ENCODE results near the gene SIT1.

Gene SIT1, protein sequence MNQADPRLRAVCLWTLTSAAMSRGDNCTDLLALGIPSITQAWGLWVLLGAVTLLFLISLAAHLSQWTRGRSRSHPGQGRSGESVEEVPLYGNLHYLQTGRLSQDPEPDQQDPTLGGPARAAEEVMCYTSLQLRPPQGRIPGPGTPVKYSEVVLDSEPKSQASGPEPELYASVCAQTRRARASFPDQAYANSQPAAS

DNA sequence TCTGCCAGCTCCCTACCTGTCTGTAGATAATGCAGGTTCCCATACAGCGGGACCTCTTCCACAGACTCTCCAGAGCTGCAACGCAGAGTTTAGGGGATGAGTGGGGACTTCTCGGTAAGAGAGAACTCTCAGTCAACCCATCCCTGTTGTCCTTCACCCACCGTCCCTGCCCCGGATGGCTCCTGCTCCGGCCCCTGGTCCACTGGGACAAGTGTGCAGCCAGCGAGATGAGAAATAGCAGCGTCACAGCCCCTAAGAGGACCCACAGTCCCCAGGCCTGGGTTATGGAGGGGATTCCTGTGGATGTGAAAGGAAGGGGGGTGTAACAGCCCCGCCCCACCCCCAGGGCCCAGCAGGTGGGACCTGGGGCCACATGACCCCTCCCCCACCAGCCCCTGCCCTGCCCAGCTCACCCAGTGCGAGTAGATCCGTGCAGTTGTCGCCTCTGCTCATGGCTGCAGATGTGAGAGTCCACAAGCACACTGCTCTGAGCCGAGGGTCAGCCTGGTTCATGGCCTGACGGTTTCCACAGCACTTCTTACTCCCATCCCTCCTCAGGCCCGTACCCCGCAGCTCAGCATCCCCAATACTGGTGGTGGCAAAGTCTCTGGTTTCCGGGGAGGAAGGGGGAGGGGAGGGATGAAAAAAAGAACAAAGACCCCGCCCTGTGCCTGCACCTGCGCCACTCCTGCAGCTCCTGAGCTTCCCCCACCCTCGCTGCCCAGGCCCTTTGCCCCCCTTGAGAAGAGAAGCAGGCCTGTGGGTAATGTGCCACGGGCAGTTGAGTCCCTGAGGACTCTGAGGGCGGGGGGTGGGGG is at the start of gene SIT1:
TSS of gene SIT1 (minus strand) at position 591 of the 818 bp plus-strand sequence. CDS start at position 513, 78 bp downstream.
- DNase-seq, result no peak

DNA sequence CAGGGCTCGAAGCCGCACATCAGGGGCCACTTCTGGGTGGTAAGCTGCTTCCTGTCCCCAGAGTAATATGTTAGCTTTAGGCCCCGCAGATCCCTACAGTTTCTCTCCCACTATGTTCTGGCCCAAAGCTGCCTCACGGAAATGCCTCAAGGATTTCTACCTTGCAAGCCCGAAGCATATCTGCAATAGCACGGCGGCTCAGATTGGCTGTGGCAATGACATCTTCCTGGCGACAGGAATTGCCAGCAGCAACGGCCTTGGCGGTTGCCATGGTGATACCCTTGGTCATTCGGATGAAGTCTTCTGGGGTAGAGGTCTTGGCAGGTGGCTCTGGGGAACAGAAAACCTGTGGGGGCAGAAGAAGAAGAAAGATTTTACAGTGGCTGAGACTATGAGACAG is 49.3 kb upstream of the SIT1 start:
- DNase-seq, result no peak

DNA sequence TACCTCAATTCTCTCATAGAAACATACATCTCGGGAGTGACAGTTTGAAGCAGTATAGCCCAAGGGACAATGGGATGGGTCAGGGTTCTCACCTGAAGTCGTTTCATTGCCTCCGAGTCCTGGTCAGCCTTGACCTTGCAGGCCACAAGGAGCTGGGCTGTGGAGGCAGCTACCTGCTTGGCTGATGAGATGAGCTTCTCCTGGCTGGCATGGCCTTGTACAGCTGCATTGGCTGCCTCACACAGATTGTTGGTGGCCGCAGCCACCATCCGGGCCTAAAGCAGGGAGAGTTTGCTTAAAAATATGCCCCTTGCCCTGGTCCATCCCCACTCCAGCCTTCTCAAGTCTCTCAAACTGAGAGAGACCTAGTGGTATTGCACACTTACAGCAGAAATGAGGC is 47.5 kb upstream of the SIT1 start:
- DNase-seq, result no peak

DNA sequence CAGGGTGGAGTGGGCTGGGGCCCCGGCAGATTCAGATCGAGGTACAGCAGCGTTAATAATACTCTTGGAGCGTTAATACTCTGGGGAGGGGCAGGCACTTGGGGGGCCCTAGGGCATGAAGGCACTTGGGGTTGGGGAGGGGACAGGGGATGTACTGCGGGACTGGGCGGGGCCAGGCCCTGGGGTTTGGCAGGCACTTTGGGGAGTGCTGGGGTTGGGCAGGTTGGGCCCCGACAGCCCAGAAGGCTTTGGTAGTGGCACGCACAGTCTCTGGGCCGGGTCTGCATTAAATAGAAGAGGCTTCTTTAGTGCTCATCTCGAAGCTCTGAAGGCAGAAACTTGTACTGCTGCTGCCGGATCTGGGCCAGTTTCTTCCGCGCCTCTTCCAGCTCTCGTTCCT is 46.8 kb upstream of the SIT1 start:
- no peak for DNase-seq

DNA sequence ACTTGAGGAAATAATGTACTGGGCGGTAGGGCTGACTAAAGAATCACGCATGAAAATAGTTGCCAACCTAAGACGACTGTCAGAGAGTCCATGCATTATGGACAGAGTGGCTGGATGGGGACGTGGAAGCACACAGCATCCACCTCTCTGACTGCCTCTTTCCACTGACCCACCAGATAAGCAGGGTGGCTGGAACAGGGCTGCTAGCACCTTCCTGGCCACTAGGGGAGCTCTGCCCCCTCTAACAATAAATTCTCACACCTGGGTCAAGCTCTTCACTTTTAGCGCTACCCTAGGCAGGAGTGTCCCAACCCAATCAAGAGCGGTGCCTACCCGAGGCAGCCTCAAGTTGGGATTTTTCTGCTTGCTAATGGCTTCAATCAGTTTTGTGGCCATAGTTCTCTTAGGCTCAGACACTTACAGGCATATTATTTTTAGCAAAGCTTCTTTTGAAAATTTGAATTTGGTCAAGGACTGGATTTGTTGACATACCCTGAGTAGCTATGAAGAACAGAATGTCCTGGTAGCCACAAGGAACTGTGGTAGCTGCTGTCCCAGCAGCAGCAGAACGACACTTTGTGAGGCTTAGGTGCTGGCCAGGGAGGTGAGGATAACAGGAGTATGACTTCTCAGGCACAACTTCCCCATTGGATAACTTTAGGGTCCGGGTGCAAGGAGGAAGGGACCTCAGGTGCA is 45.9 kb upstream of the SIT1 start:
- peak; percentile 20 for DNase-seq

DNA sequence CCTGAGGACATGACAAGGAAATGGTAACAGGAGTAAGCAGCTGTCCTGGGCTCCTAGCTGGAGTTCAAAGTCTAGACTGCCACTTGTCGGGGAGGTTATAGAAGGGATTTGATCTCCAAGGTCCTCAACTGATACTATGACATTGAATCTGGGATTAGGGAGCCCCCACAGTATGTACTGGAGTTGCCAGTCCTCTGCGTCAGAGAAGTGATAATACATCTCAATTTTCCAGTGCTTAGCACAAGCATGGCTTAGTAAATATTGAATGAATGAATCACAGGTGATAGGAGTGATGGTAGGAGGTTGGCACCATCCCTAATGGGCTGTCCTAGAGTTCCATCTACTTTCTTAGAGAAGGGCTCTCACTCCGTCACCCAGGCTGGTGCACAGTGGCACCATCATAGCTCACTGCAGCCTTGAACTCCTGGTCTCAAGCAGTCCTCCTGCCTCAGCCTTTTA is 45.2 kb upstream of the SIT1 start:
- DNase-seq, result no peak

DNA sequence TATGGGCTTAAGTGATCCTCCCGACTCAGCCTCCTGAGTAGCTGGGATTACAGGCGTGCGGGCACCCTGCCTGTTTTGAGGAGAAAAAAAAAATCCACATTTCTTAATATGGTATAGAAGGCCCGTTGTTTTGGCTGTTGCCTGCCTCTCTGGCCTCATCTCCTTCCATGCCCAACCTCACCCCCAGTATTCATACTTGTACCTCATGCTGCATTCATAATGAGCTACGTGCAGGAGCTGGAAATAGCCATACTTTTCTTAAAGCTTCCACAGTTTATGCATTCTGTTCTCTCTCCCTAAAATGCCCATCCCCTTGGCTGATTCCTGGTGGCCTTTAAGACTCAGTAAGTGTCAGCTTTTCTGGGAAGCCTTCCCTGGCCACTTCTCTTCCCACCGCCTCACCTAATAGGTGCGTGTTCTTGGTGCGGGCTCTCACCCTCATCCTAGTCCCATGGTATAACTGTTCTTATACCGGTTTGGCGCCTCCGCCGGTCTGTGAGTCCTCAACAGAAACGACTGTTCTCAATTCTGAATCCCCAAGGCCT is 41.1 kb upstream of the SIT1 start:
- DNase-seq, result no peak

DNA sequence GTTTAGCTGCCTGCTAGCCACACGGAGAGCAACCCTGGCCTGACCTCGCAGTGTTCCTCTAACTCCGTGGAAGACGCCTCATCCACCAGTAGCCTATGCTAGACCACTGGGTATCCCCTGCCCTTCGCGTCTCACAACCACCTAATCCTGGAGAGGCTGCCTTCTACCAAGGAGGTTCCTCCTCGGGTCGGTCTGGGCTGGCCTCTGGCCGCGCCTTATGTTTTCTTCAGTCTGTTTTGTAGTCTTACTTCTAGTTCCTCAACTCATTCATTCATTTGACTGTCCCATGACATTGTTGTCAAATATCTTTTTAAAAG is 40.6 kb upstream of the SIT1 start:
- no peak for DNase-seq

DNA sequence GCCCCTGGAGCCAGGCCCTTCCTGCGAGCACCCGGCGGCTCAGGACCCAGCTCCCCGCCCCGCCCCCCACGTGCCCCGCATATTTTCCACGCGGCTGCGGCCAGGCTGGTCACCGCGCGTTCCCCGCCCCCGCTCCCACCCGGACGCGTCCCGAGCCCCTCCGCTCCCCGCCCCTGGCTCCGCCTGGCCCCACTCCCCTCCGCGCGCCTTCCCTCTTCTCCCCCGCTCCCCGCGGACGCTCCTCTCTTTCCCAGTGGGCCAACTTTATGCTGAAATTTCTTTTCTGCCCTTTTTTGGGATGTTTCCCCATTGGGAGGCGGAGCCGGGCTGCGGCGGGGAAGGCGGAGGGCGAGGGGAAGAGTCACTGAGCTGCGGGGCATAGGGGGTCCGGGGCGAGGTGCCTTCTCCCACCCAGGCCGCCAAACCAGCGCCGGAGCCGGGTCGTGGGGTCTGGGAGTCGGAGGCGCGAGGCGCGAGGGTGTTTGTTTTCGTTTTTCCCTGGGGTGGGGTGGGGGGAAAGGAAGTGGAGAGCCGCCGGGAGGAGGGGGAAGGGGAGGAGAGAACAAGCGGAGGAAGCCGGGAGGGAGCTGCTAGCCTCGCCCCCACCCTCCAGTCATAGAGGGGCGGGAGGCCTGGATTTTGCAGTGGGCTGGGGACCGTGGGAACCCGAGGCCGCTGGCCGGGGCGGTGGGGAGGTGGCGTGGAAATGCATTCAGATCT is 40.0 kb upstream of the SIT1 start:
- no peak for DNase-seq

DNA sequence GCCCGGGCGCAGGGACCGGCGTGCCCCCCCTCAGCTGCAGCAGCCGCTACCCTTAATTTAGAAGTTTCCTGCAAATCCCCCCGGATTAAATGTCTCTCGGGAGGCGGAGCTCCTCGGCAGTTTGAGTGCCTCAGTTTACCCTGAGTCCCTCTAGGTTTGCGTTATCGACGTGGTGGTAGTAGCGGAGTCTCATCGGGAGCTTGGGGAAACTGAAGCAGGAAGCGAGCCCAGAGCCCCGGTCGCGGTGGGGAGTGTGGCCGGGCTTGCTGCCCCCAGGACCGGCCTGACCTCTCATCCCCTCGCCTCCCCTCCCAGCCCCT is 39.5 kb upstream of the SIT1 start:
- no peak for DNase-seq

DNA sequence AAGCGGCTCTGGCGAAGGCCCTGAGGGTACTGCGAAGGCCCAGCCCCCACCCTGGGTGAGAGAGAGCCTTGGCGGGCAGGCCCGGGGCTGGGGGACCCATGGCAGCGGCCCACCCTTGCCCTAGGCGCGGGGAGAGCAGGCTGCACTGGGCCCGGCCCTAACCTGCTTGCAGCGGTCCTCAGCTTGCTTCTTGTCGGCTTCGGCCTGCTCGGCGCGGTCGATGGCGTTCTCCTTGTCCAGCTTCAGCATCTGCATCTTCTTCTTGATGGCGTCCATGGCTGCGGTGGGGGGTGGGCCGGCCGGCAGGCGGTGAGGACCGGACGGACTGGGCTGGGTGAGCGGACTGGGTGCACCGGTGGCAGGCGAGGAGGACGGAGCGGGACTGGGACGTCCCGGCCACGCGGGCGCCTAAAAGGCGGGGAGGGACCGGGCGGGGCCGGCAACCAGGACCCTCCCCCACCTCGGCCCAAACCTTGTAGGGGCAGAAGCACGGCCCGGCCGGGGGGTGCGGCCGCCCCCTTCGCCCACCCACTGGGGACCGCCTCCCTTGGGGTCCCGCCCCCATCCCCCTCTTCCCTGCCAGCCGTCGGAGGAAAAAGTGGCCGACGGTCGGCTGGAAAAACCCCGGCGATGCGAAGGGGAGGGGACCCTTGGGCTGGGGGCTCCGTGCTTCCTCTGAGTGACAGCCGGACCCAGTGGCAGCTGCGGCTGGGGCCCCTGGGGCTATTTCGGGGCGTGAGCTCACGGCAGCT is 39.0 kb upstream of the SIT1 start, which contains the start of gene TPM2:
TSS of gene TPM2 (minus strand) at position 384 of the 752 bp plus-strand sequence. CDS start at position 276, 108 bp downstream.
- no peak for DNase-seq

DNA sequence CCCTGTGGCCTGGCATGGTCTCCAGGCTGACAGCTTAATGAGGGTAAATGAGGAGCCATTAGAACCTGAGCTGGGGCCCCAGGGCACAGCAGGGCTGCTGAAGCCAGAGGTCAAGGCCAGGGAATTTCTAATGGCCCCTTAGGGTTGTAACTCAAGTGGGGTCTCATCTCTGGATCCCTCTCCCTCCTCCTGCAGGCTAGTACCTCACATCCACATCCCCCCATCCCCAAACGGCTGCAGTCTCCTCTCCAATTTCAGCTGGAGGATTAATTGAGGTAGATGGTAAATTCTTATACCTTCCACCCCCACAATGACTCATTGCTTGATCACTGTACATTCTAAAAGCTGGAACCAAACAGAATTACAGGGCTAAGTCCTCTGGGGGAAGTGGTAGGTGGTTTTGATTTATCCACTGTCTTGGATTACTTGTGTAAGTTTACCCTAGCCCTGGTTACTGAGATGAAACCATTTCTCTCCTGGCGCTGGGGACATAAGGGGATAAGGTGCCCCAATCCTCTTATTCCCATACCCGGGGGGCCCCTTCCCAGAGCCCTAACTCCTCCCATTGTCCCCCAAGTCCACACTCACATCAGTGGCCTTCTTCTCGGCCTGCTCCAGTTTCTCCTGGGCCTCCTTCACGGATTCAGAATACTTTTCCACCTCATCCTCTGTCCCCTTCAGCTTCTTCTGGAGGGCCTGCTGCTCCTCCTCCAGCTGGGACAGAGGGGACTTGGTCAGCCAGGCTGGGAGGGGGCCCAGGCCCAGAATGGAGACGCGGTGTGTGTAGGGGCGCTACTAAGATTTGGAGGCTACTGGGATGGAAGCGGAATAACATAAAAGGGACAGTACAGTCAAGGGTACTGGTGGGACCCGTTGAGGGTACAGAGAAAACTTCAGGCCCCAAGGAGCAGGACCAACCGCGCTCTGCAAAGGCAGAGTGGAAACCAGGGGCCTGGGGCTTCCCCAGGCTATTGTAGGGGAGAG is 38.1 kb upstream of the SIT1 start:
- no peak for DNase-seq

DNA sequence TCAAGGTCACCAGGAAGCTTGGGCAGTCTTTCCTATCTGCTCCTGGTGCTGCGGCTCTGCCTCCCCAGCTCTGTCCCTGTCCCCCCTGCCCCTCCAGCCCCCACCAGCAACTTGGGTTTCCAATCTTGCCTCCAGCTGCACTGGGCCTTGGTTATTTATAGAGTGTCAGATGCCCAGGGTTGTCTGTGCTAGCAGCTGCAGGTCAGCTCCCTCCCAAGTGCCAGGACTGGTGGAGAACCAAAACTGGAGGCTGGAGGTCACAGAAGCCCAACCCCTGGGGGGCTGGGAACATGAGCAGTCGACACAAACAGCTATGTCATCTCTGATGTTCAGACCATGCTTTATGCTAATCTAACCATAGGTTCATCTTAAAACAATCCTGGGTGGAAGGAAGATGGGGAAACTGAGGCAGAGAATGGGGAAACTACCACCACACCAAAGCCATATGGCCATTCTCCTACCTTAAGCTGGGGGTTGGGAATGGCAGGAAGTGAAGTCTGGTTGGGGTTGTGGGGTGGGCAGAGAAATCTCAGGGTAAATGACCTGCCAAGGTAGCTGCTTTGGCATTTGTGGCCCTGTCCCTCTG is 37.3 kb upstream of the SIT1 start:
- DNase-seq, result no peak

DNA sequence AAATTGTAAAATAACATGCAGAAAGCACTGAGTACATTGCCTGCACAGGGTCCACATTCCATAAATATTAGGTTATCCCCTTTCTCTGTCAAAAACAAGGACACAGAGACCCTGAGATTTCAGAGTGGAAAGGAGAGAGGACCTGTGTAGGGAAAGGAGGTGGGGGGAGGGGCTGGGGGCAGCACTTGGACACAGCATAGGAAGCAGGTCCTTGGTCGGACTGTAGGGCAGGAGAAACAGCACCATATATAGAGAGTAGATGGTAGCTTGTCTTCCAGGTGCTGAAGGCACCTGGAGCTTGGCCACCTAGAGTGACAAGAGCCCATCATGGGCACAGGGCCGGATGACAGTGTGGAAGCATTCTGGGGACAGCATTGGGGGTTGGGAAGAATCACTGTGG is 36.6 kb upstream of the SIT1 start:
- DNase-seq, result no peak

DNA sequence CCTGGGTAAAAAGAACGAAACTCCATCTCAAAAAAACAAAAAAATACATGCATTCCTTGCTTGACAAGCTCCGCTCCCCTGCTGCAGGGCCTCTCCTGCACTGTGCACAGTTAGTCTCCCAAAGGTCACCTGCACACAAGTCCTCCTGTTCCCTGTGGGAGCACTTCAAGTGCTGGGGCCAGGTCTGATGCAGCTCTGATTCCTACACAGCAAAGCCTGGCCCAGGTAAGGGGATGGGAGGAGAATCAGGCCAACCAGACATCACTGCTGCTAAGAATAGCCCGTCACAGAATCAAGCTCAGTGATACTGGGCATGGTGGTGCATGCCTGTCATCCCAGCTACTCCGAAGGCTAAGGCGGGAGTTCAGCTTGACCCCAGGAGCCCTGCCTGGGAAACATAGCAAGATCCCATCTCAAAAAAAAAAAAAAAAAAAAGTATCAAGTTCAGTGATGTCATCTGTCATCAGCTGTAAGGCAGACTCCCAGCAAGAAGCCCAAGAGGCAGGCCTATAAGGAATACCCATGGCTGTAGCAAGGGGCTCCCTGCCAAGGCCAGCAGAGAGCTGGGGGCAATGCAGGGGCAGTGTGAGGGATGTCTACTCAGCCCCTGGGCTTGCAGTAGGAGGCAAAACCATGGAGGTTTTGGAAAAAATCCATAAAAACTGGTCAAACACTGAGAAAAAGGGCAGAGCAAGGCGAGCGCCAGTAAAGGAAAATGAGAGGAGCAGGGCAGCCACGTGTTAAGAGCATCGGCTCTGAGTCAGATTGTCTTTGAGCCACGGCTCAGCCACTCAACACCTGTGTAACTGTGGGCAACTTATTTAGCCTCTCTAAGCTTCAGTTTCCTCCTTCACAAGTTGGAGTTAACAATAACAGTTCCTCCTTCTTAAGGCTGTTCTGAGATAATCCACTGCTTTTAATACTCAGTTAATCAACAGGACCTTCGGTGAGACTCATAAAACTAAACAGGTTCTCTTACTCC is 35.8 kb upstream of the SIT1 start:
- DNase-seq, result no peak

DNA sequence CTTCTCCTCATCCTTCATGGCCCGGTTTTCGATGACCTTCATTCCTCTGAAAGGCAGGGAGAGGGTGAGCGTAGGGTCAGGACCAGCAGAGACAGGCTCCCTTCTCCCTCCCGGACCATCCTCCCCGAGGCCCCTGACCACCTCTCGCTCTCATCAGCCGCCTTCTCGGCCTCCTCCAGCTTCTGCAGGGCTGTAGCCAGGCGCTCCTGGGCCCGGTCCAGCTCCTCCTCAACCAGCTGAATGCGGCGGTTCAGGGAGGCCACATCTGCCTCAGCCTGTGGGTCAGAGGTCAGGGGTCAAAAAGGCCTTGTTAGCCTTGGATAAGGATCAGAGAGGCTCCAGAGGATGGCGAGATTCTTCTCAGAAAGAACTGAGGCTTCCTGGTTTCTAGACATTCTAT is 34.8 kb upstream of the SIT1 start:
- DNase-seq, result no peak

DNA sequence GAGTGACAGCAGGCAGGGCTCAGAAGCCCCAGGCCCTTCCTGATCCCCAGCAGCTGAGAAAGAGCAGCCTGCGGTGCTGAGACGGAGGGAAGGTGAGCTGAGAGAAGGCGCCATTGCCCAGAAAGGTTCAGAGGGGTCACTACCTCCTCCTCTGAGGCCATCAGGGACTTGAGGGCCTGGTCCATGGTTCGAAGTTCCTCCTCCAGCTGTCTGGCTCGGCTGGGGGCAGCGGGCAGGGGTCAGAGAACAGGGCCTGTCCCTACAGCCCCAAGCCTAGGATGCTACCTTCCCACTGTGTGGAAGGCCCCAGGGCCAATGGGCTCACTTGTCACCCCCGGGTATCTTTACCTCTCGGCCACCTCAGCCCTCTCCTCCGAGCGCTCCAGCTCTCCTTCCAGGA is 34.2 kb upstream of the SIT1 start:
- no peak for DNase-seq

DNA sequence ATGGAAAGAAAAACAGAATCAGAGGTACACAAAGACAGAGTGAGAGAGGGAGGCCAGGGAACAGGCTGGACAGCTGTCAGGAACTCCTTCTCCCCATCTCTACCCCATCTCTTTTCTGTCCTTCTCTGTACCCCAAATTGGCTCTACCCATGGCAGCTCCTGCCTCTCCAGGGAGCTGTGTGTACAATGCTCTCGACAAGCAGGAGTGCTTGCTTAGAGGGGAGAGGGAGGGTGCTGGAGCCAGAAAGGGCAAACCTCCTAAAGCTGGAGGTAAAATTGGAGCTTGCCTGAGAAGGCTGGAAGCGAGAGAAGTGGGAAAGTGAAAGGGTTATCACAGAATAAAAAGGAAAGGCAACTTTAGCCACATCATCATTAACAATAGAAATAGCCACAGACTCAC is 32.6 kb upstream of the SIT1 start:
- DNase-seq, result no peak

DNA sequence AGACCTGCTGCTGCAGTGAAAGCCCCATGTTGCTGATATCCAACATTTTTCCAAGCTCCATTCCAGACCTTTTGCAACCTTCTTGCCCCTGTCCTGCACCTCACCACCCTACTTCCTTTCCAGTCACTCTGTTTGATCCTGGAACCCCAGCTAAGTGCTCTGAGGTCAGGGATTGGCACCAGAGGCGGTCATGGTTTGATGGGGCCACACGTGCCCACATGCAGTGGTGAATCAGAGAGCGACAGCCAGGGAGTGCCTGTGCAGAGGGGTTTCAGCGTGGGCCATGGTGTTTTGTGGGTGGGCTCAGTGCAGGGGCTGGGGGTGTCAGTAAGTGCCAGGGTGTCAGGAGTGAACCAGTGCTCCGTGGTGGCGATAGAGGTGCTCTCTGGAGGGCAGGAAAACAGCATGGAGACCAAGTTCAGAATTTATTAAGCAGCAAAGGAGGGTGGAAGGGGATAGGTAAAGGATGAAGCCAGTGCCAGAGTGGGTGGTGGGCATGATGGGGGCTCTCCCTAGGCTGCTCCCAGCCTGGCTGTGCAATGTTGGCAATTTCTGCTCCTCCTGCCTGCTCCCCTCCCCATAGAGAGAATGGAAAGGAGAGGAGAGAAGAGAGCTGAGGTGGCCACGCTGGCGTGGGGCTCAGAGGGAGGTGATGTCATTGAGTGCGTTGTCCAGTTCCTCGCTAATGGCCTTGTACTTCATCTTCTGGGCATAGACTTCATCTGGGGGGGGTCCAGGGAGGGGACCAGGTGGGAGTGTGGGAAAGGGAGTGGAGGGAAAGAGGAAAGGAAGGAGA is 32.0 kb upstream of the SIT1 start:
- no peak for DNase-seq

Measured in KG1 (cell line).